ENCODE results near the gene HRH4. TPM values are rescaled to one million over a fixed set of nuclear protein-coding genes. Genes with fewer than 3 reads are reported as not detected.

HRH4 gene
- total and polyA plus RNA-seq, 2 of the 13 experiments (the other 11 are each of a cell fraction or from before 2014, with no cell fraction given) = not detected

DNA sequence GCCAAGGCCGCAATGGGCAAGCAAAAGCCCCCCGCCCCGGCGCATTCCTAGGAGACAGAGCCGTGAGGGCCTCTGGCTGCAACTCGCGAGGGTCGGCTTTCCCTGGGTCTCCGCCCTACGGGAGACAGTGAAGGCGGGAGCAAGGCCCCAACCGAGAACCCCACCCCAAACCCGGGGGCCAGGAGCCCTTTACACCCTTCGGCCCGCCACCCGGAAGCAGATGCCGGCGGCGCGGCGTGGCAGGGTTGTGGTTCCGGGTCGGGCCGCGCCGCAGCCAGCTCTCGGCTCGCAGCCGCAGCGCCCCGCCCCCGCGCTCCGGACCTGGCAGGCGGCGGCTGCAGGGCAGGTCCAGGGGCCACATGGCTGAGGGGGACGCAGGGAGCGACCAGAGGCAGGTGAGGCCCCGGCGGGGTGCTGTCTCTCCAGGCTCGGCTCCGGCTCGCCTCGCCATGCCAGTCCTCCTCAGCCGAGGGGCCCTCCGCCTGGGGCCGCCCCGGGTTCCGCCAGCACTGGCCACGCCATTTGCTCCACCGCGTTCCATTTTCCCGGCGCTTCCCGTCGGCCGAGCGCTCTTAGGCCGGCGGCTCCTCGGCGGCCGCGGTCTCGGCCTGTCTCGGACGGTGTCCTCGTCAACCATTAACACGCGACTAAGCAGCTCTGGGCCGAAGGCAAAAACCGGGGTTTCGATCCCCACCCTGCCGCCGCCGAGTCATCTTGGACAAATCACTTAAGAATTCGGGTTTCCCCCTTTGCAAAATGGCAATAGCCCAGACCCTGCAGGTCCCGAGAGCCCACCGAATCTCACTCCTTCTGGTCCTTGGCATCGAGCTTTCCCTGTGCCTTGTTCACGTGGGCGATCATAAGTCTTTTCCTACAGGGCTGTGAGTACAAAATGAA, 33.8 kb upstream of the HRH4 start, which contains the start of gene IMPACT (continued):
- TF ChIP-seq ZNF430 (CRISPR knock-in tag; IDR thresholded peaks at IDR 0.05) (peak; percentile 55; the same call in 1 of the 2 replicates), ZBTB1 (CRISPR knock-in tag; IDR thresholded peaks at IDR 0.05; ENCODE audit: borderline replicate concordance) (no peak), ZFP1 (CRISPR knock-in tag; IDR thresholded peaks at IDR 0.05) (no peak), ZBTB8A (CRISPR knock-in tag; IDR thresholded peaks at IDR 0.05; ENCODE audit: borderline replicate concordance, low read depth) (no peak), TARDBP (CRISPR knock-in tag; IDR thresholded peaks at IDR 0.05) (no peak), TAF1 (CRISPR knock-in tag; IDR thresholded peaks at IDR 0.05) (peak; percentile 65; the same call in 1 of the 2 replicates), SIX1 (CRISPR knock-in tag; IDR thresholded peaks at IDR 0.05; ENCODE audit: borderline replicate concordance) (no peak), TOPORS (CRISPR knock-in tag; IDR thresholded peaks at IDR 0.05) (no peak), RELA (CRISPR knock-in tag; IDR thresholded peaks at IDR 0.05) (no peak), KLF15 (CRISPR knock-in tag; IDR thresholded peaks at IDR 0.05; ENCODE audit: borderline replicate concordance) (no peak), ARNTL (CRISPR knock-in tag; IDR thresholded peaks at IDR 0.05) (0 out of 2 replicates have a peak, but pooled peaks have one; percentile 19), MAFF (IDR thresholded peaks at IDR 0.05; ENCODE audit: low read depth, low read length) (no peak), ZNF441 (CRISPR knock-in tag; IDR thresholded peaks at IDR 0.05; ENCODE audit: borderline replicate concordance) (peak; percentile 48; the same call in 1 of the 2 replicates)
- TF ChIP-seq, protein P1, sequence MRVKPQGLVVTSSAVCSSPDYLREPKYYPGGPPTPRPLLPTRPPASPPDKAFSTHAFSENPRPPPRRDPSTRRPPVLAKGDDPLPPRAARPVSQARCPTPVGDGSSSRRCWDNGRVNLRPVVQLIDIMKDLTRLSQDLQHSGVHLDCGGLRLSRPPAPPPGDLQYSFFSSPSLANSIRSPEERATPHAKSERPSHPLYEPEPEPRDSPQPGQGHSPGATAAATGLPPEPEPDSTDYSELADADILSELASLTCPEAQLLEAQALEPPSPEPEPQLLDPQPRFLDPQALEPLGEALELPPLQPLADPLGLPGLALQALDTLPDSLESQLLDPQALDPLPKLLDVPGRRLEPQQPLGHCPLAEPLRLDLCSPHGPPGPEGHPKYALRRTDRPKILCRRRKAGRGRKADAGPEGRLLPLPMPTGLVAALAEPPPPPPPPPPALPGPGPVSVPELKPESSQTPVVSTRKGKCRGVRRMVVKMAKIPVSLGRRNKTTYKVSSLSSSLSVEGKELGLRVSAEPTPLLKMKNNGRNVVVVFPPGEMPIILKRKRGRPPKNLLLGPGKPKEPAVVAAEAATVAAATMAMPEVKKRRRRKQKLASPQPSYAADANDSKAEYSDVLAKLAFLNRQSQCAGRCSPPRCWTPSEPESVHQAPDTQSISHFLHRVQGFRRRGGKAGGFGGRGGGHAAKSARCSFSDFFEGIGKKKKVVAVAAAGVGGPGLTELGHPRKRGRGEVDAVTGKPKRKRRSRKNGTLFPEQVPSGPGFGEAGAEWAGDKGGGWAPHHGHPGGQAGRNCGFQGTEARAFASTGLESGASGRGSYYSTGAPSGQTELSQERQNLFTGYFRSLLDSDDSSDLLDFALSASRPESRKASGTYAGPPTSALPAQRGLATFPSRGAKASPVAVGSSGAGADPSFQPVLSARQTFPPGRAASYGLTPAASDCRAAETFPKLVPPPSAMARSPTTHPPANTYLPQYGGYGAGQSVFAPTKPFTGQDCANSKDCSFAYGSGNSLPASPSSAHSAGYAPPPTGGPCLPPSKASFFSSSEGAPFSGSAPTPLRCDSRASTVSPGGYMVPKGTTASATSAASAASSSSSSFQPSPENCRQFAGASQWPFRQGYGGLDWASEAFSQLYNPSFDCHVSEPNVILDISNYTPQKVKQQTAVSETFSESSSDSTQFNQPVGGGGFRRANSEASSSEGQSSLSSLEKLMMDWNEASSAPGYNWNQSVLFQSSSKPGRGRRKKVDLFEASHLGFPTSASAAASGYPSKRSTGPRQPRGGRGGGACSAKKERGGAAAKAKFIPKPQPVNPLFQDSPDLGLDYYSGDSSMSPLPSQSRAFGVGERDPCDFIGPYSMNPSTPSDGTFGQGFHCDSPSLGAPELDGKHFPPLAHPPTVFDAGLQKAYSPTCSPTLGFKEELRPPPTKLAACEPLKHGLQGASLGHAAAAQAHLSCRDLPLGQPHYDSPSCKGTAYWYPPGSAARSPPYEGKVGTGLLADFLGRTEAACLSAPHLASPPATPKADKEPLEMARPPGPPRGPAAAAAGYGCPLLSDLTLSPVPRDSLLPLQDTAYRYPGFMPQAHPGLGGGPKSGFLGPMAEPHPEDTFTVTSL (CRISPR knock-in tag; IDR thresholded peaks at IDR 0.05; ENCODE audit: borderline replicate concordance) = no peak
- TF ChIP-seq, protein P2, sequence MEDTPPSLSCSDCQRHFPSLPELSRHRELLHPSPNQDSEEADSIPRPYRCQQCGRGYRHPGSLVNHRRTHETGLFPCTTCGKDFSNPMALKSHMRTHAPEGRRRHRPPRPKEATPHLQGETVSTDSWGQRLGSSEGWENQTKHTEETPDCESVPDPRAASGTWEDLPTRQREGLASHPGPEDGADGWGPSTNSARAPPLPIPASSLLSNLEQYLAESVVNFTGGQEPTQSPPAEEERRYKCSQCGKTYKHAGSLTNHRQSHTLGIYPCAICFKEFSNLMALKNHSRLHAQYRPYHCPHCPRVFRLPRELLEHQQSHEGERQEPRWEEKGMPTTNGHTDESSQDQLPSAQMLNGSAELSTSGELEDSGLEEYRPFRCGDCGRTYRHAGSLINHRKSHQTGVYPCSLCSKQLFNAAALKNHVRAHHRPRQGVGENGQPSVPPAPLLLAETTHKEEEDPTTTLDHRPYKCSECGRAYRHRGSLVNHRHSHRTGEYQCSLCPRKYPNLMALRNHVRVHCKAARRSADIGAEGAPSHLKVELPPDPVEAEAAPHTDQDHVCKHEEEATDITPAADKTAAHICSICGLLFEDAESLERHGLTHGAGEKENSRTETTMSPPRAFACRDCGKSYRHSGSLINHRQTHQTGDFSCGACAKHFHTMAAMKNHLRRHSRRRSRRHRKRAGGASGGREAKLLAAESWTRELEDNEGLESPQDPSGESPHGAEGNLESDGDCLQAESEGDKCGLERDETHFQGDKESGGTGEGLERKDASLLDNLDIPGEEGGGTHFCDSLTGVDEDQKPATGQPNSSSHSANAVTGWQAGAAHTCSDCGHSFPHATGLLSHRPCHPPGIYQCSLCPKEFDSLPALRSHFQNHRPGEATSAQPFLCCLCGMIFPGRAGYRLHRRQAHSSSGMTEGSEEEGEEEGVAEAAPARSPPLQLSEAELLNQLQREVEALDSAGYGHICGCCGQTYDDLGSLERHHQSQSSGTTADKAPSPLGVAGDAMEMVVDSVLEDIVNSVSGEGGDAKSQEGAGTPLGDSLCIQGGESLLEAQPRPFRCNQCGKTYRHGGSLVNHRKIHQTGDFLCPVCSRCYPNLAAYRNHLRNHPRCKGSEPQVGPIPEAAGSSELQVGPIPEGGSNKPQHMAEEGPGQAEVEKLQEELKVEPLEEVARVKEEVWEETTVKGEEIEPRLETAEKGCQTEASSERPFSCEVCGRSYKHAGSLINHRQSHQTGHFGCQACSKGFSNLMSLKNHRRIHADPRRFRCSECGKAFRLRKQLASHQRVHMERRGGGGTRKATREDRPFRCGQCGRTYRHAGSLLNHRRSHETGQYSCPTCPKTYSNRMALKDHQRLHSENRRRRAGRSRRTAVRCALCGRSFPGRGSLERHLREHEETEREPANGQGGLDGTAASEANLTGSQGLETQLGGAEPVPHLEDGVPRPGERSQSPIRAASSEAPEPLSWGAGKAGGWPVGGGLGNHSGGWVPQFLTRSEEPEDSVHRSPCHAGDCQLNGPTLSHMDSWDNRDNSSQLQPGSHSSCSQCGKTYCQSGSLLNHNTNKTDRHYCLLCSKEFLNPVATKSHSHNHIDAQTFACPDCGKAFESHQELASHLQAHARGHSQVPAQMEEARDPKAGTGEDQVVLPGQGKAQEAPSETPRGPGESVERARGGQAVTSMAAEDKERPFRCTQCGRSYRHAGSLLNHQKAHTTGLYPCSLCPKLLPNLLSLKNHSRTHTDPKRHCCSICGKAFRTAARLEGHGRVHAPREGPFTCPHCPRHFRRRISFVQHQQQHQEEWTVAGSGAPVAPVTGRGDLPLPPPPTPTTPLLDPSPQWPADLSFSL (CRISPR knock-in tag; IDR thresholded peaks at IDR 0.05) = no peak
